Coronary artery (tissue), 2 donors: Measurements from ENCODE around the gene APLF.

Source experiments
- DNase-seq: peaks from one replicate; pipeline ENCODE4 v3.0.0-alpha.2; 2017; ENCODE audit warnings: low spot score
- H3K27ac ChIP-seq, 2 donors: fragments of 200-600 bp; sonication (generic); one replicate each; pipeline ENCODE4 v1.5.1; 2016 to 2019
- H3K4me3 ChIP-seq: fragments of 200-600 bp; sonication (generic); 2 replicates; pipeline ENCODE4 v1.5.1; 2016; ENCODE audit warnings: mild to moderate bottlenecking, moderate library complexity
- CTCF ChIP-seq: fragments of 200-600 bp; sonication (generic); IDR thresholded peaks from one replicate; pipeline ENCODE4 v1.5.1; 2019; ENCODE audit warnings: antibody characterized with exemption

APLF gene

GRCh38 chr2:68467077-68467960 is at the start of gene APLF, which contains the start of gene FBXO48:
APLF (plus strand) TSS chr2:68467585; CDS start chr2:68467732, 147 bp downstream.
FBXO48 (minus strand) TSS chr2:68467294; CDS start chr2:68465145, 2,149 bp downstream.
- peak within 1 kb of the TSS; percentile 85 to 89 for H3K27ac ChIP-seq
- DNase-seq: peak; percentile 98
- H3K4me3 ChIP-seq: peak within 1 kb of the TSS; percentile 79
- no peak for TF ChIP-seq CTCF

- no peak overlapping the region for H3K4me3 ChIP-seq
- no peak overlapping the region for H3K27ac ChIP-seq
- DNase-seq: no peak
- no peak for TF ChIP-seq CTCF
These were observed 49.5 kb upstream of the APLF start for GRCh38 chr2:68417926-68418325.

GRCh38 chr2:68418419-68418818 is 49.0 kb upstream of the APLF start:
- no peak for DNase-seq
- H3K27ac ChIP-seq: no peak overlapping the region
- H3K4me3 ChIP-seq: no peak overlapping the region
- no peak for TF ChIP-seq CTCF

GRCh38 chr2:68418855-68419254 is 48.5 kb upstream of the APLF start:
- no peak for DNase-seq
- TF ChIP-seq CTCF: no peak
- no peak overlapping the region for H3K27ac ChIP-seq

GRCh38 chr2:68420254-68420910 is 47.0 kb upstream of the APLF start:
- DNase-seq: no peak
- no peak for TF ChIP-seq CTCF
- no peak overlapping the region for H3K27ac ChIP-seq
- H3K4me3 ChIP-seq: no peak overlapping the region

More at GRCh38 chr2:68418855-68419254, 48.5 kb upstream of the APLF start:
- no peak overlapping the region for H3K4me3 ChIP-seq

- no peak for TF ChIP-seq CTCF
- Histone ChIP-seq H3K4me3 (no peak overlapping the region), H3K27ac (no peak overlapping the region)
- no peak for DNase-seq
These were observed 43.3 kb upstream of the APLF start for GRCh38 chr2:68423966-68424650.
